NCI-H526 (cell line): ENCODE data around the gene SAFB.

Experiments used
- DNase-seq, 2 experiments: peaks; one replicate each; lab custom pipeline; 2025; lab: John Stamatoyannopoulos, UW

The SAFB gene

DNA sequence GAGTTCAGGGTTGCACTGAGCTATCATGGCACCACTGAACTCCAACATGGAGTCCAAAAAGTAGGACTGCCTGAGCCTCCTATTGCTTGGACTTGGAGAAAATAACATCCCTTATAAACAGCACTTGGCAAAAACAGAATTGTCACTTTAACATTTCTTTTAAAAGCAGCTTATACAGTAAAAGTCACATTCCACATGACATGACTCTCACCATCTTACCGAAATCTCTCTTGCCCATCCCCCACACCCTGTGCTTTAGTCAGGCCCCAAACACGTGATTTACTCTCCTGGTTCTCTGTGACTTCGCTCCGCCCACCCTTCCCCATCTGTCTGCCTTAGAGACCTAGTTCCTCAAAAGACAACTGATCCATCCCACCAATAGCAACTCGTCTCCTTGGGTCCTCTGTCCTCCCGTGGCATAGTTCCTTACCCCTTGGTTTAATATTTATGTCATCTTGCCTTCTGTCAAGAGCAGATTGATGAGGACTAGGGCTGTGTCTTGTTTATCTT, 4.6 kb downstream of the SAFB start:
- DNase-seq: no peak

DNA sequence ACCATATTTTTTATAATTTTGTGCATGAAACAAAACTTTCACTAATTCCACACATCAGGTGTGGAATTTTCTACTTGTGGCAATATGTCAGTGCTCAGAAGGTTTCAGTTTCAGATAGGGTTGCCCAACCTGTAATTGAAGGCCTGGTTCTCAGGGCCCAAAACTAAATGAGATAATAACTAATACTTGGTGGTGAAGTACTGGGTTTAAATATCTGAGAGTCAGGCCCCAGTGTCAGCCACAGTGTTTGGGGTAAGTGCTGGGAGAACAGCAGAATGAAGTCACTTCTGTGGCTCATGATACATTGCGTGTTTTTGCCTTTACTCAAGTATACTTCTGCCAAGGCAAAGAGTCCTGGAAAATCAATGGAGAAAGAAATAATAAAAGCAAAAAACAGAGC, 5.6 kb downstream of the SAFB start:
- DNase-seq: no peak

DNA sequence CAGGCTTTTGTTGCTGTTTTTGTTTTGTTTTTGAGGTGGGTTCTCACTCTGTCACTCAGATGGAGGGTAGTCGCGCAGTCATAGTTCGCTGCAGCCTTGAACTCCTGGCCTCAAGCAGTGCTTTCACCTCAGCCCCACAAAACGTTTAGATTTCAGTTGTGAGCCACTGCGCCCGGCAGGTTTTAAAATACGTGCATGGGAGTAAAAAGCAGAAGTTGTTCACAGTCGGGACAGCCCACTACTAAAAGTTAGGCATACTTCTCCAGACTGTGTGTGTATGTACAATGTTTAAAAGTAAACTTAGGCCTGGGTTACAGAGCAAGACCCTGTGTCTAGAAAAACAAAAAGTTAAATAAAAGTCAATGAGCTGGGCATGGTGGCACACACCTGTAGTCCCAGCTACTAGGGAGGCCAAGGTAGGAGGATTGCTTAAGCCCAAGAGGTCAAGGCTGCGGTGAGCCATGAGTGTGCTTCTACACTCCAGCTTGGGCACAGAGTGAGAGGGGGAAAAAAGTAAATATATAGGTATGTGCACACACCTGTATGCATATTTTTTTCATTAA, 6.1 kb downstream of the SAFB start:
- DNase-seq: no peak

DNA sequence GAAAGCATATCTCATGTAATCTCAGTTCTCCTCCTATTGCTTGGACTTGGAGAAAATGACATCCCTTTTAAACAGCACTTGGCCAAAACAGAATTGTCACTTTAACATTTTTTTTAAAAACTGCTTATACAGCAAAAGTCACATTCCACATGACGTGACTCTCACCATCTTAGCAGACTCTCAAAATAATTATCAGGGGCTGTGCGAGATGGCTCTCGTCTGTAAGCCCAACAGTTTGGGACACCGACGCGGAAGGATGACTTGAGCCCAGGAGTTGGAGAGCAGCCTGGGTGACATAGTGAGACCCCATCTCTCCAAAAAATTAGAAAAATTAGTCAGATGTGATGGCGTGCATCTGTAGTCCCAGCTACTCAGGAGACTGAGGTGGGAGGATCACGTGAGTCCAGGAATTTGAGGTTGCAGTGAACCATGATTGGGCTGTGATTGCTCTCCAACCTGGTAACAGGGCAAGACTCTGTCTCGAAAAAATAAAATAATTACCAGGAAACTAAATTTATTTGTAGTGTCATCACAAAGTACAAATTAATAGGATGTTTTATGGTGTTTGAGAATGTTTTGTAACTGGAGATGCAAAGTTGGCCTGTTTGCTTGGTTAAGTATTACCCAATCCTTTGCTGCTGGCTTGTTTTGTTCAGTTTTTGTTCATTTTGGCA, 8.8 kb downstream of the SAFB start:
- no peak for DNase-seq

DNA sequence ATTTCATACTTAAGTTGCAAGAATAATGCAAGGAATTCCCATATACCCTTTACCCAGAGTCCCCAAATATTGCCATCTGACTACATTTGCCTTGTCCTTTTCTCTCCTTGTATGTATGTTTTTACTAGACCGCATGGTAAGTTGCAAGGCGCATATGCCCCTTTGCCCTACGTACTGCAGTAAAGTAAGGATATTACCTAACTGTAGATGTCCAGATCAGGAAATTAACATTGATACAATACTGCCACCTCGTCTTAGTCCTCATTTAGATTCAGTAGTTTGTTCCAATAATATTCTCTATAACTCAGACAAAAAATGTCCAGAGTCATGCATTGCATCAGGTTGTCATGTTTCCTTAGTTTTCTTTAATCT, 9.3 kb downstream of the SAFB start:
- no peak for DNase-seq

DNA sequence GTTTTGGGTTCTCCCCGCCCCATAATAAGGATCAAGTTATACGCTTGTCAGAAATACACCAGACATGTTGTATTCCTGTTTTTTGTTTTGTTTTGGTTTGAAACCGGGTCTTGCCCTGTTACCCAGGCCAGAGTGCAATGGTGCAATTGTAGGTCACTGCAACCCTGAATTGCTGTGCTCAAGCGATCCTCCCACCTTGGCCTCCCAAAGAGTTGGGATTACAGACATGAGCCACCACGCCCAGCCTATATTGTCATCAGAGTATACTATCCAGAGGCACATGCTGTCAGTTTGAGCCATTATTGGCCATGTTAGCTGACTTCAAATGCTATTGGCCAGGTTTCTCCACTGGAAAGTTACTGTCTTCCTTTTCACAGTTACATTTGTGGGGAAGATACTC, 9.8 kb downstream of the SAFB start:
- no peak for DNase-seq

DNA sequence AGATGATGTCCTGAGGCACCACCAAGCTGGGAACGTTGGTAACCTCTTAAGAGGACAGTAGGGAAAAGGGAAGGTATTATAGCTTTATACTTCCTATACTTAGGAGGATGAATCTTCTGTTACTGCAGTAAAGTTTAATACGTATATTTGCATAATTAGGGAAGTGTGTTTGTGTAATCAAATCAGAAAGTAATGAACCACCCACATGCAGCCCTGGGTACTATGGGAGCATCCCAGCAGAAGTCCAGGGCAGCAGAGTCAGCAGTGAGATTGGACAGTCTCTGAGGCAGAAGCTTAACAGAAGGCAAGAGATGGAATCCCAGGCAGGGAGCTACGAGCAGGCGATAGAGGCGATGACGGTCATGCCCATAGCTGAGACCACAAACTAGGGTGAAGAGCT, 12.5 kb downstream of the SAFB start:
- DNase-seq: peak; percentile 79 to 81

DNA sequence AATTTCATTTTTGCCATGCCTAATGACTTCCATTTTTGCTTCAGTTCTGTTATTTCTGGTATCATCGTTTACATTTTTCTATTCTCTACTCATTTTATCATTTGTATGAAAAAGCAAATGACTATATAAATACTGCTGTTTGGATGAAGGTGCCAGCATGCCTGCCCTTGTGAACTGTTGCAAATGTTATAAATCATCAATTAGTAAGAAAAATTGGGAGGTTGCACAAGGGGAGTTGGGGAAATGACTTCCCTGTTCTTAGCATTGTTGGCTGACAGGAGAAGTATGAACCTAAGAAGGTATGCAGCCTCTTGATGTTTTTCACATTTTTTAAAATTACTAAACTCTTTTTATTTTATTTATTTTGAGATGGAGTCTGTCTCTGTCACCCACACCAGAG, 15.1 kb downstream of the SAFB start:
- no peak for DNase-seq

DNA sequence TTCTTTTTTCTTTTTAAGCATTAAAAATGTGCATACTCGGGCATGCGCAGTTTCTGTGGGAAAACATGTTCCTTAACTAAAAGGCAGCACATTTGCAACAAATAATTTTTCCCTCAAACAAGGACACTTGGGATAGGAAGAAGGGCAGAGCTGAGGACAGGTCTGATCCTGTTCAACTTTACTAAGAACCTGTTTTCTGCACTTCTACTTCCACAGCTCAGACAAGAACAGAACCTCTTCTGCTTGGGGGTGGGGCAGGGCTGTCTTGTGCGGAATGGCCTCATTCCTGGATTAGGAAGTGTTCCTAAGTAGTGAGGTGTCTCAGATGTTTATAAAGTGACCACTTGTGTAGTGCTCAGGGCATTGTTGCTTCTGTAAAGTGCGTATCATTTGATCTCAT, 18.3 kb downstream of the SAFB start:
- no peak for DNase-seq

DNA sequence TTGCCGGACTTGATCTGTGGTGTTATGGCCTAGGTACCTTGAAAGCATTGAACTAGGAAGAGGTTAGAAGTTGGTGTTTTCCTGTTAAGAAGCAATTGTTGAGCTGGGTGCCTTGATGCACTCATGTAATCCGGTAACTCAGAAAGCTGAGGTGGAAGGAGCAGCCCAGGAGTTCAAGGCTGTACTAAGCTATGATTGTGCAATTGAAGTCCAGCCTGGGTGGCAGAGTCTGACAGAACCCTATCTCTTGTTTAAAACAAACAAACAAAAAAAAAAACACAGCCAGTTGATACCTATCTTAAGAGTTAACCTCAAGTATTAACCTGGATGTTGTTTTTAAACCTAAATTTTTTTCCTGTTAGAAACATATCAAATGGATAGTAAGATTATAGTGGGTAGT, 19.3 kb downstream of the SAFB start:
- no peak for DNase-seq

DNA sequence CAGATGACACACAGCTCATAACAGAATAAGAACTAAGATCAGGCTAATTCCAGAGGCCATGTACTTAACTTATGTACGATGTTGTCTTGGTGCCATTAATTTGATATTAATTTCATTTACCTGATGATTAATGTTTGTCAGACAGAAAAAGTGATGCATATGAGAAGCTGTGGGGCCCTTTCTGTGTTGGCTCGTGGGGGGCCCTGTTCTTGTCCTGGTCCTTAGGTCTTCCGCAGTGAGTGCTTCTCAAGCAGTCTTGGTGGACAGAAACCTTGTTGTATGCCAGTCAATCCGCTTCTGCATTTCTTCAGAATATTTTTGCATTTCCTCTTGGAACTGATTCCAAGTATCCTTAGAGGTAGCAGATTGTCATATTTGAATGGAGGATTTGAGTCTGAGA, 20.2 kb downstream of the SAFB start:
- DNase-seq: no peak

DNA sequence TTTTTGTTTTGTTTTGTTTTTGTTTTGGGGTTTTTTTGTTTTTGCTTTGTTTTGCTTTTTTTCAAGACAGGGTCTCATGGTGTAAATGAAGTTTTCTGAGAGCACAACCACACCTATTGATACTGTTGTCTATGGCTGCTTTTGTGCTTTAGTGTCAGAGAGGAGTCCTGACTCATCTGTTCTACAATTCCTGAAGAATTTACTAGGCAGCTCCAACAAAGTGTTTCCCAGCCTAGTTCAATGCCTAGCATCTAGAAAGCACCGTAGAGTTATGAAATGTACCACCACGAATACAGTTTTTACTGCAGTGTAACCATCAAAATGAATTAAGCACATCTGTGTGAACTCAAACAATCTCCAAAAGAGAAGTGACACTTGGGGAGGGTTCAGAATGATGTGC, 21.2 kb downstream of the SAFB start:
- DNase-seq: no peak

DNA sequence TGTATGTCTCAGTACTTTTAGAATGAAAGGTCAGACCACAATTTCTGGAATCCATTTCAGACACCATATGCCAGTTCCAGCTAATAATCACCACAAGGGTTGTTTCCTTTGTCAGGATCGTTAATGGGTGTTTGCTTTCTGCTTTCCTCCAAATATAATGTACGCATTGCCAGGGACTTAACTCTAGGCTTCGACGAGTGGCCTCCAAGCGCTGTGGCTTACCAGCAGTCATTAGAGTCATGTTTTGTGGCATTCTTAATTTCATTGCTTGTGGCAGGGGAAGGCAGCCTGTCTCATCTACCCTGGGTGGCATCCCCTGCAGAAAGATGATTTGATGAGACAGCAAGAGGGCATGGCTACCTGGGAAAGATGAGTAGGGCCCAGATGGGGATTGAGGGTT, 22.5 kb downstream of the SAFB start:
- no peak for DNase-seq

DNA sequence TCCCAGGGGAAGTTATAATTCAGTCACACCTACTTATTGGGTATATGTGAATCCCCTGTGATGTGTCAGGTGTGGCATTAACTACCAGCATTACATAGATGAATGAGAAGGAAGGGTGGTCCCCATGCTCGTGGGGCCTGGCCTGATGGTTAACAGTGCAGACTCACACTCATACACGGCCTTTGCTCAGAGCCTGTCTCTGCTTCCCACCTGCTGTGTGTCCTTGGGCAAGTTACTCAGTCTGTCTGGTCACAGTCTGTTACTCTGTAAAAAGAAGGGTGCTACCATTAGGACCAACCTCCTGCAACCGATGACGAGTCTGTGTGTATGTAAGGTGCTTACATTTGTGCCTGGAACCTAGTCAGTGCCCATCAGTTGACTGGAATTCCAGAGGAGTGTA, 23.8 kb downstream of the SAFB start:
- no peak for DNase-seq

DNA sequence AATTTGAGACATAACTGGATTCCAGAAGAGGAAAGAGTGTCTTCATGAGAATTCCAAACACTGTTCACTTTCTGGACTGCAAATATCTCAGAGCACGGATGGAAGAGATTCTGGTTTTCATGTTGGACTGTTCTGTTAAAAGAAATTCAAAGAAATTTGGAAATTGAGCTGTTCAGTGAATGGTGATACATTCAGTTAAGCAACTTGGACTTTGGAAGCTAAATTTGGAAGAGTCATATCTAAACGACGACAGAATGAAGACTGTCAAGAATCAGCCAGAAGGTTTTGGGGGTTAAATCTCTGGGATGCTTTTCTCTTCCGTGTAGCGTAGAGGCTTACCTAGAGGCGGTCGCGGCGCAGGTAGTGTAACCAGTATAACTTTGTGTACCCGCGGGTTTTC, 25.6 kb downstream of the SAFB start:
- DNase-seq: no peak

DNA sequence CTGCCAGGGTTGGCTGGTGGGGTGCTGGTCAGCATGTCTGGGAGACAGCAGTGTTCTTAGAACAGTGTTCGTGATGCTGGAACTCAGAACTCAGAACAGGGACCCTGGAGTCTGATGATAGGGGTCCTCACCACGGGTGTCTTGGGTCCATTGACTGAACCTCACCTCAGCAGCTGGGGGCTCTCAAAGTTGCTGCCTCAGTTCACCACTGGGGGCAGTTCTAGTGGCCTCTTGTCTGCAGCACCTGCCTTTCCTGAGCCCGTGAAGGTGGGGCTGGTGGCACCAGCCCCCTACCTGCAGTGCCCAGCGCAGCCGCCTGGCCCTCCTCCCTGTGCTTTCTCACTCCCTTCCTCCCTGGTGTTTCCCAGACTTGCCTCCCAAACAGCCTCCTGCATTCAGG, 28.5 kb downstream of the SAFB start:
- no peak for DNase-seq

DNA sequence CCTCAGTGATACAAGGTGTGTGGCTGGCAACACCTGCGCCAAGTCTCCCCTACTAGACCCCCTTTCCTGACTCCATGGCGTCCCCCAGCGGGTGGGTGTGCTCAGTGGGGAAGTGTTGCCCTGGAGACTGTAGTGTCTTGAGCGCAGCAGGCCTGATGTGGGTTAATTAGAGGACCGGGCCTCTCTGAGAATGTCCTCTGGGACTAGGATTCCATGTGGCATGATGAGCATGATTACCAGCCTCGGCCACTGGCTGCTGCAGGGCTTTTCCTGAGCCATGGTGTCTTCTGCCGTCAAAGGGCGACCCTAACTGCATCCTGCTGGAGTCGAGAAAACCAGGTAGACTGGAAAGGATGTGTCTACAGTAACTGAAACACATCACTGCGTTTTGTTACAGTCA, 29.4 kb downstream of the SAFB start:
- DNase-seq: no peak

DNA sequence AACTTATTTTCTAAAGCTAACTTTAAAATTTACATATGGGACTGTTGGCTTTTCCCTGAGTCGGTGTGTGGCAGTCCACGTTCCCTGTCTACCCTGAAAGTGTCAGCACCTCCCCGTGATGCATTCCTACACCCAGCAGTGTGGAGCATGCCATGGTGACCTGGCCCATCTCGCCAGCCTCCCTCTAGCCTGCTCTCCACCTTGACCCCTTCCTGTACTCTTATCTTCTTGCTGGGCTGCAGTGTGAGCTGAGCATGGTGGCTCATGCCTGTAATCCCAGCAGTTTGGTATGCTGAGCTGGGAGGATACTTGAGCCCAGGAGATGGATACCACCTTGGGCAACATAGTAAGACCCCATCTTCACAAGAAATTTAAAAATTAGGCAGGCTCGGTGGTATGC, 32.0 kb downstream of the SAFB start:
- DNase-seq: no peak

DNA sequence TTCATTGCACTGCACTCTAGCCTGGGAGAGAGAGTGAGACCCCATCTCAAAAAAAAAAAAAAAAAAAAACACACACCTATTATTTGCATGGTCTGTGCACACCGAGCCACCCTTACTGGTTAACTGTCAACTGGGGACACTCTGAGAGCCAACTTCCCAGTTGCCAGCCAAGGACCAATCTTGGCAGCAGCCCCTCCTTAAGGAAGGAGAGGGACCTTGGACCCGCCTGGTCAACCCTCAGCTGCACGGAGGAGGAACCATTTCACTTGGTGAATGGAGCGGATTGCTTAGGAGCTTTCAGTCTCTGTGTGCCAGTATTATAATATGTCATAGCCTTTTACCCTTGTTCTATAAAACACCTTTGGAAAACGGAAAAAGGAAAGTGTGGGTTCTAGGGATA, 32.5 kb downstream of the SAFB start:
- DNase-seq: no peak

DNA sequence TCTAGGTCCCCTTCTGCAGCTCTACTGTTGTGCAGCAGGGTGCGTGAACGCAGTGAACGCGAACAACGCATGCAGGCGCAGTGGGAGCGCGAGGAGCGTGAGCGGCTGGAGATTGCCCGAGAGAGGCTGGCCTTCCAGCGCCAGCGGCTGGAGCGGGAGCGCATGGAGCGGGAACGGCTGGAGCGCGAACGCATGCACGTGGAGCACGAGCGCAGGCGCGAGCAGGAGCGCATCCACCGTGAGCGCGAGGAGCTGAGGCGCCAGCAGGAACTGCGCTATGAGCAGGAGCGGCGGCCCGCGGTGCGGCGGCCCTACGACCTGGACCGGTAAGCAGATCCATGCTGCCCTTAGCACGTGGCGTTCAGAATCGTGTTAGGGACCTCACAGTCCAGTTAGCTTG, 38.6 kb downstream of the SAFB start:
- no peak for DNase-seq

DNA sequence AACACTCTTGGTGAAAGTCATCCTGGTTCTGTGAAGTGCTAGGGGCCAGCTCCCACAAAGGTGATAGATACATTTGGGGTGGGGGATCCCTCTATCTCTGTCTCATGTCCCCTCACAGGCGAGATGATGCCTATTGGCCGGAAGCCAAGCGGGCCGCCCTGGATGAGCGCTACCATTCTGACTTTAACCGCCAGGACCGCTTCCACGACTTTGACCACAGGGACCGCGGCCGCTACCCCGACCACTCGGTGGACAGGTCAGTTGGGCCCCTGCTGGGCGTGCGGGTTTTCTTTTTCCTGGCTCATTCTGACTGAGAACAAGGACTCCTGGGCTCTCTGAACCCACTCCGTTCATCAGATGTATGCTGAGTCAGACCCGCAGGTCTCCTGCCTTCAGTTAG, 41.0 kb downstream of the SAFB start:
- no peak for DNase-seq

DNA sequence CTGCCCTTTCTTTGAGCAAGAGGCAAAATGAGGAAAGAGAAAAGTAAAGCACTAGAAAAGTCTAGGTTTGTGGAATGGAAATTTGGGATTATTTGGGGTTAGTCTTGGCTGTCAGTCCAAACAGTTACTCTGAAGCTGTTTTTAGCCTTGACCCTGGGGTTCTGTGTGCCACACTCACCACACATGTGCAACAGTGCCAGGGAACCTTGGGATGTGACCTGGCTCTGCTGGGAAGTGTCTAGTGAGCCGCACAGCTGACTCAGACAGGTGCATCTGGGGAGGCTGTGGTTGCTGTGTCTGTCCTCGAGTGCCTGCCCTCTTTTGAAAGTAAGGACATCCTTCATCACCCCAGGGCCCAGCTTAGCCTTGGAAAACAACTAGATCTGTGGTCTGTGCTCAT, 41.6 kb downstream of the SAFB start:
- no peak for DNase-seq

DNA sequence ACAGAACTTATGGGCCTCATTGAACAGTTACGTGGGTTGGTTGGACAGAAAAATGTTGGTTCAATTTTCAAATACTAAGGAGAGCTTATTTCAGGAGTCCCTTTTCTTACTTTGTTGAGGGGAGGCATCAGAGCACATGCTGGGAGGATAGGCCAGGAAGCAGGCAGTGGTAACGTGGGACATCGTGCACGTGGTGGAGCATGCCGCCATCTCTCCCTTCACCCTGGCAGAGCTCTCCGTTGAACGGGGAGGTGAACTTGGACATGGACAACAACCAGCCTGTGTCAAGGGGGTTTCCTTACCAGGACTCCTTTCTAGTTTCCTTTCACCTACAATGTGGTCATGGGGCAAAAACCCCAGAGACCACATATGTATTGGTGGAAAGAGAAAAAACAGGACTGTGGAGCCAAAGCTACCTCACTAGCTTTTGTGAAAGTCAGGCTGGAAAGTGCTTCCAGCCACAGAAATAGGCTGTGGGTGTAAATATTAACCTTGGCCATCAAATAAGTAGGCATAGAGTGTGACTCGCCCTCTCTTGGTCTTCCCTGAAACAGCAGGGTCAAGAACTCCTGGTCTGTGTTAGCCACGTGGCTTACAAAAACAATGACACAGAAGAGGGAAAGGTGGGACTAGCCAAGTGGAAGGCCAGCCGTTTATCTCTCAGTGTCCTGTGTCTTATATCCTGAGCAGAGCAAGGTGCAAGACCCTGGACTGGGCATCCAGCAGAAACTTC, 43.1 kb downstream of the SAFB start:
- DNase-seq: peak in 1 of 2 experiments; percentile 8
